CD4-positive, alpha-beta T cell treated with Interleukin-12 subunit alpha and Interleukin-12 subunit beta, for 1 hour (primary cell): Measurements from ENCODE around the gene GYG2.
A peak's percentile ranks its signal among the peaks of the same experiment; 100 is the strongest.
"Not testable (repeated sequence)": the region's sequence is repeated elsewhere in the genome, so short reads cannot be mapped to it uniquely, and the experiment has no call there.

Experiments
- DNase-seq: peaks from one replicate; pipeline ENCODE4 v3.0.0-alpha.2; 2020

The GYG2 gene

DNA sequence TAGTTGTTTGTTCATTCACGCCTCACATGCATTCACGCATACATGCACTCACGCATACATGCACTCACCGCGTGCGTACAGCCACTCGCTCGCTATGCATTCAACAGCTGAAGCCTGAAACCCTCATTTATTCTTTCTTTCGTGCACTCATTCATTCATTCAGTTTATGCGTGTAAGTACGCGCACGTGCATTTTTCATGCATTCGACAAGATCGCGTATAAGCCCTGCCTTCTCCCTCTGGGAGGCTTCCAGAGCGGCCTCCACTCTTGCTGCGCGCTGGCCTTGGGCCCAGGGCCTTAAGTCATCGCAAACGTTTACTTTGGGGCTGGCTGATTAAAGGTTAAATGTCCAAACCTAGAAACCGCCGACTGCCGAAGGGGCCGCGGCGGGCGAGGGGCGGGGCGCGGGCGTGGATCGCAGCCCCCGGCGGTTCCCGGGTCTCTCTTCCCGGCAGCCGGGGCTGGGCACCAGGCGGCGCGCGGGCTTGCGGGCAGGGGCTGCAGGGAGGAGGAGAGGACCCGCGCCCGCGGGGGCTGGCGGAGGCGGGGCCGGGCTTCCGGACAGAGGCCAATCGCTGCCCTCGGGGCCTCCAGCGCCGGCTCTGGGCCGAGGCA is at the start of gene GYG2:
Gene GYG2, plus strand, starts transcription at position 587 of the 615 bp plus-strand sequence. CDS start 1,259 bp downstream, outside the sequence.
- no peak for DNase-seq

GRCh38 chrX:2780472-2781225 is 48.1 kb upstream of the GYG2 start:
- not testable (repeated sequence) for DNase-seq

GRCh38 chrX:2781226-2781571 is 47.5 kb upstream of the GYG2 start:
- no peak for DNase-seq

DNA sequence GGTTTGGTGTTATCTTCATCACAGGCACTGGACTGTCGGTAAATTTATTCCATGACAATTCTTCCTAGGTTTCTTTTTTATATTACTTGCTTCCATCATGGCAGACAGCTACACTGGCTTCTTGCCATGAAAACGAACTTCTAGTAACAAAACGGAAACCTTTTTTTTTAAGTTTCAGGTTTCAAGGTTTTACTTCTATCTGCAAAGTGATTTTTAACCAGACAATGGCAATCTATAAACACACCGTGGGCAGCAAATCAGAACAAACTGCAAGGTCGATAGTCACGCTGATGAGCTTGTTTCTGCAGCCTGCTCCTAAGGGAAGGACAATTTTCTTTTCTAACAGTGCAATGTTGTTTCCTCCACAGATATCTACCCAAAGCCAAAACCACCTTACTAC is 47.0 kb upstream of the GYG2 start:
- DNase-seq: no peak

DNA sequence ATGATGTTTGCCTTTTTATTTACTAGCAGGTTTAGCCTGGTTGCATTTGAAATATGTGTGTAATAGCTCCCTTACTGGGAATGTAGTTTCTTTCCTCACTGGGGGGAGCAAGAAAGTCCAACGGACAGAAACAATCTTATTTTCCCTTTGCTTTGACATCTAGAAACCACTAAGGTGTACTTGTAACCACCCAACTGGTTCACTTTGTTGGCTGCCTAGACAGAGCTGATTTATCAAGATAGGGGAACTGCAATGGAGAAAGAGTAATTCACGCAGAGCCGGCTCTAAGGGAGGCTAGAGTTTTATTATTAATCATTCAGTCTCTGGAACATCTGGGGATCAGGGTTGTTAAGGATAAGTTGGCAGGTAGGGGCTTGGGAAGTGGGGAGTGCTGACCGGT is 46.6 kb upstream of the GYG2 start:
- DNase-seq: no peak

- DNase-seq: no peak
Measured at GRCh38 chrX:2782778-2783177, 46.0 kb upstream of the GYG2 start.

DNA sequence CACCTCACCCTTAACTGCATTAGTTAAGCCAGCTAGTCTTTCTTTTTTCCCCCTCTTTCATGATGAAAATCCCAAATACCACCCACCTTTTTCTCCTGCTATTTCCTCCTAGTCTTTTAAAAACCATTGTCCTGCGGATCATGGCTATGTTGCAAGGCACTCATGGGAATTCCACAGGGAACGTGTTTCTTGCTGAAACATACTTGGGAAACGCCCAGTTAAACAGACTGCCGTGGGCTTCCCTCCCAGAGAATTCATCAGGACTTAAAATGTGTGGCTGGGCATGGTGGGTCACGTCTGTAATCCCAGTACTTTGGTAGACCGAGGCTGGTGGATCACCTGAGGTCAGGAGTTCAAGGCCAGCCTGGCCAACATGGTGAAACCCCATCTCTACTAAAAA is 44.7 kb upstream of the GYG2 start:
- DNase-seq: no peak

DNA sequence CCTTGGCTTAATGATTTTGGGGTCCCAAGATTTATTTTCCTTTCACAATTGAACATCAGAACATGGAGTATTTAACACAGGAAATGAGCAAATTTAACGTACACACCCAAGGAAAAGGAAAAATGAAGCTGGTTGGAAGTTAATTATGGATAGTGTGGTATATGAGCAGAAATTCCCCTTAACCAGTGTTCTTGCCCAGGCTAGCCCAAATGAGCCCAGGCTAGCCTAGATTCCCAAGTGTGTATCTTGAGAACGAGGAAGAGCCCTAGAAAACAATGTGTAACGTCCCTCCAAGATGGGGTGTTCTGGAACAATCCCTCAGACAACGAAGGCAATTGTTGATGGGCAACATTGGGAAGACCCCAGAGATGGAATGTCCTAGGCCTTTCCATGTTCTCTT is 43.2 kb upstream of the GYG2 start:
- no peak for DNase-seq

DNA sequence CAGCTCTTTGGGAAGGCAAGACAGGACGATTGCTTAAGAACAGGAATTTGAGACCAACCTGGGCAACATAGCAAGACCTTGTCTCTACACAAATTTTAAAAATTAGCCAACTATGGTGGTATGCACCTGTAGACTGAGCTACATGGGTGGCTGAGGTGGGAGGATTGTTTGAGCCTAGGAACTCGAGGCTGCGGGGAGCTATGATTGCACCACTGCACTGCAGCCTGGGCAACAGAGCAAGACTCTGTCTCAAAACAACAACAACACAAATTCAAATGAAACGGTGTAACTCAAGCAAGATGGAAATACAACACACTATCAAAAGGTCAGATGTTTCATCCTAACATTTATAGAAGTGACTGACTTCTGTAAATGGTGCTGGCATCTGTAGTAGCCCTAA is 39.8 kb upstream of the GYG2 start:
- no peak for DNase-seq

DNA sequence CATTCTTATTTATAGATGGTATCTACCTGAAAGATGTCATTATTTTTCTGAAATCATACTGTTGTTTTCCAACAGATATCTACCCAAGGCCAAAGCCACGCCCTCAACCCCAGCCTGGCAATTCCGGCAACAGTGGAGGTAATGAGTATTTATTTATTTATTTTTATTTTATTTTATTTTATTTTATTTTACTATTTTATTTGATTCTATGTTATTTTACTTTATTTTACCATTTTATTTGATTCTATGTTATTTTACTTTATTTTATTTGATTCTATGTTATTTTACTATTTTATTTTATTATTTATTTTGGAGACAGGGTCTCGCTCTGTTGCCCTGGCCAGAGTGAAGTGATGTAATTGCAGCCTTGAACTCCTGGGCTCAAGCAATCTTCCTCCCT is 39.2 kb upstream of the GYG2 start:
- no peak for DNase-seq

DNA sequence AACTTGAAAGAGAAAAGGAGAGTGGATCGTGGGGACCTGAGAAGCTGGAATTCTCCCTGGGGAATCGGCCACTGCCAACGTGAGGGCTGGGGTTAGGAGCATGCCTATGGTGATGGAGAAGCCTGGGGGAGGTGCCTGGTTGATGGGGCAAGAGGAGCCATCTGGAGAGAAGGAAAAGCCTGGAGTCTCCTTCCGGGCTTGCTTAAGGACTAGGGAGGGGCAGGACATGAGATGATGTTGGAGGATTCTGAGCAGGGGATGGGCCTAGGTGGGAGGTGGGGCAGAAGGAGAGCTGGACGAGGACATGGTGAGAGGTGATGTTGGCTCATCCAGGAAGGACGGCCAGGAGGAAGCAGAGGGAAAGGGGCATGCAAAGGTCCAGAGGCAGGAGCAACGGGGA is 35.0 kb upstream of the GYG2 start:
- DNase-seq: no peak

DNA sequence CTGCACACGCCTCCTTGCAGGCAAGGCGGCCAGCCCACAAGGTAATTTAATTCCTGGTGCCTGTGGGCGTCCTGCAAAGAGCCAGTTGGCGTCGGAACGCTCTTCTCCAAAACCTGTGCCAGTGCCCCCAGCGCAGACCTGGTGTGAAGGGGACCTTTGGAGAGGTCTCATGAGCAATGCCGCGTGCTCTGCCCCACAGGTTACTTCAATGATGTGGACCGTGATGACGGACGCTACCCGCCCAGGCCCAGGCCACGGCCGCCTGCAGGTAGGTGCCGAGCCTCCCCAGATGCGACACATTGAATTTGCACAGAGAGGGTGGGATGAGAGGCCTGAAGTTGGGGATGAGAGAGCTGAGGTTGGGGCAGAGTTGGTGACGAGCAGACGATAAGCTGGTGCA is 34.4 kb upstream of the GYG2 start:
- DNase-seq: no peak

DNA sequence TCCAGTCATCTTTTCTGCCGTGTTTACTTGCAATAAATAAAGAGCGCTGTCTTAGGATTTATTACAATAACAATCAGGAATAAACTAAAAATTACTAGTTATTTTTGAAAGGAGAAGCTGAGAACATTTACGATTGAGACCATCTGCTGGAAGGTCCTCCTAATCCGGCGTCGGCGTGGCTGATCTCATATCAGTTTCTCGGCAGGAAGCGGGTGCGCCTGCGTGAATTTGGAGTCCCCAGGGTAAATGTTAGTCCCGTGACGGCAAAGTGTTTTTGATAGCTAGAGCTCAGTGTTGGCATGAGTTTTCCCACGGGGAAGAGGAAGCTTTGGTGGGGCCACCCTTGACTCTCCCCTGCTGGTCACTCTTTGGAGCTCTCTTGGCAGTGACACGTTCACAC is 31.9 kb upstream of the GYG2 start:
- not testable (repeated sequence) for DNase-seq

GRCh38 chrX:2799369-2799768 is 29.4 kb upstream of the GYG2 start:
- no peak for DNase-seq

GRCh38 chrX:2799980-2800379 is 28.8 kb upstream of the GYG2 start:
- DNase-seq: not testable (repeated sequence)

GRCh38 chrX:2801223-2801622 is 27.5 kb upstream of the GYG2 start:
- no peak for DNase-seq

DNA sequence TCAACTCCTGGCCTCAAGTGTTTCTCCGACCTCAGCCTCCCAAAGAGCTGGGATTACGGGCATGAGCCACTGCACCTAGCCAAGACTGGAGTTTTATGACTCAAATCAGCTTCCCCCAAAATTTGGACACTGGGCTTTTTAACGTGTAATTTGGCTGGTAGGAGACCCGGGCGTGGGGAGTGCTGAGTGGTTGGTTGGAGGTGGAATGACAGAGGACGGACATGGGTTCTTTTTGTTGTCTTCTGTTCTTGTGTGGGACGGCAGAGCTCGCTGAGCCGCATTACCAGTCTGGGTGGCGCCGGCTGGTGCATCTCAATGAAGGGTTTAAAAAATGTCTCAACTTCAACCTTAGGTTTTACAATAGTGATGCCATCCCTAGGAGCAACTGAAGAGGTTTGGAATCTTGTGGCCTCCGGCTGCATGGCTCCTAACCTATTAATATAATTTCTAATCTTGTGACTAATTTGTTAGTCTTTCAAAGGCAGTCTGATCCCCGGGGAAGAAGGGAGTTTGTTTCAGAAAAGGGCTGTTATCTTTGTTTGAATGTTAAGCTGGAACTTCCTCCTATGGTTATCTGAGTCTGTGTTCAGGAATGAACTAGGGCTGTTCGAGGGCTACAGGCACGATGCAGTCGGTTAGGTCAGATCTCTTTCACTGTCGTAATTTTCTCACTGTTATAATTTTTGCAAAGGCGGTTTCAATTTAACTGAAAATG is 26.2 kb upstream of the GYG2 start:
- not testable (repeated sequence) for DNase-seq

- DNase-seq: not testable (repeated sequence)
Measured at GRCh38 chrX:2803486-2803885, 25.2 kb upstream of the GYG2 start.

DNA sequence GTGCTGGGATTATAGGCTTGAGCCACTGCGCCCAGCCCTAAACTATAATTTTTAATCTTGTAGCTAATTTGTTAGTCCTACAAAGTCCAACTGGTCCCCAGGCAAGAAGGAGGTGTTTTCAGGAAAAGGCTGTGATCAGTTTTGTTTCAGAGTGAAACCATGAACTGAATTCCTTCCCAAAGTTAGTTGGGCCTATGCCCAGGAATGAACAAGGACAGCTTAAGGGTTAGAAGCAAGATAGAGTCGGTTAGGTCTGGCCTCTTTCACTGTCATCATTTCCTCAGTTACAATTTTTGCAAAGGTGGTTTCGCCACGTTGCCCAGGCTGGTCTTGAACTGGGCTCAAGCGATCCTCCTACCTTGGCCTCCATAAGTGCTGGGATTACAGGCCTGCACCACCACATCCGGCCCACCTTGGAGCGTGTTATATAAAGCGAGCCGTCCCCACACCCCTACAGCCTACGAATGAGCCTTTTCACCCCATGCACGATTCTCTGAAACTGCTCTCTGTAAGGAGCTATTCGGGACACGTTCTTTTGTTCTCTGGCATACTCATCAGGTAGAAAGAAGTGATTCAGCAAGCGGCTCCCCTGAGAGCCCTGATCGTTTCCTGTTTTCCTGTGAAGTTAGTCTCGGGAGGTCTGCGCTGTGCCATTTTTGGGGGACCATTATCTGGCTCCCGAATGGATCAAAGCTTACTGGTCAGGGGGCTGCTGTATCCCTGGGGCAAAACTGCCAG is 24.5 kb upstream of the GYG2 start:
- DNase-seq: not testable (repeated sequence)

- not testable (repeated sequence) for DNase-seq
Measured at GRCh38 chrX:2804858-2805257, 23.9 kb upstream of the GYG2 start.

DNA sequence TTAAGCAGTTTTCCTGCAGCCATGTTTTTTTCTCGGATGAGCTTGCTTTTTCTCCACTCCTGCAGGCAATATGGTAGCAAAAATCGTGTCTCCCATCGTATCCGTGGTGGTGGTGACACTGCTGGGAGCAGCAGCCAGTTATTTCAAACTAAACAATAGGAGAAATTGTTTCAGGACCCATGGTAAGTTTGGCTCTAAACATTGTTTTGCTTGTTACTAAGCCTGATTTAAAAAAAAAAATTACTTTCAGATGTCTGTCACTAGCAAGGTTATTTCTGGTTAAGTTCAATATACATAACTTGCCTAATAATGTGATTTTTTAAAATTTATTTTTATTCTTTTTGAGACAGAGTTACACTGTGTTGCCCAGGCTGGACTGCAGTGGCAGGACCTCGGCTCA is 17.5 kb upstream of the GYG2 start:
- no peak for DNase-seq

DNA sequence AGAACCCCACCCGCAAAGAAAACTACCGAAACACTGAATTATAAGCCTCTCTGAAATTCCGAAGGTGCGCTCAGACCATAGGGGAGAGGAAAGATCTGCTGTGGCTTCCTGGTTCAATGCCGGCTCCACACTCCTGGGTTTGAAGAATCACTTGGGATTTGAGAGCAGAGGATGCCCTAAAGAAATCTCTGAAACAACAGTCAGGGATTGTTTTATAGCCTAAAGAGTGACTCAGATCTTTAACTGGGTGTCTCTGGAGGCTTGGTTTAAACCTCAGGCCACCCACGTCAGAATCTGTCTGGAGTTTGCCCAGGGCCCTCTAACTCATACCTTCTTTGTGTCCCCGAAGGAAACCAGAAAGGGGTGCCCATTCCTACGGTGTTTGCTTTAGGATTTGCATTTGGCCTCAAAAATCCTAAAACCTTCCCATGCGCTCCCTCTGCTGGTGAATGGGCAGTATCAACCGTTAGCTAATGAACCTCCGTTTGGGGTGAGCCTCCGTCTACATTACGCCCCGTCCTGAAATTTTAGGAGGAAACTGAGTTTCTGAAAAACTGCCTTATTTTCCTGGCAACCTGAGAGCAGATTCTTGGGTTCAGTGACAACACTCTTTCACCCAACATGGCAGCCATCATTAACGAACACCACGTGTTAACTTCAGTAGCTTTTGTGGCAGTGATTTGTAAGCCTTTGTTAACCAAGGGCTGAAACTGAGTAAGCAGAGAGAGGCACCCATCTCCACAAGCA is 16.4 kb upstream of the GYG2 start:
- peak; percentile 45 for DNase-seq

DNA sequence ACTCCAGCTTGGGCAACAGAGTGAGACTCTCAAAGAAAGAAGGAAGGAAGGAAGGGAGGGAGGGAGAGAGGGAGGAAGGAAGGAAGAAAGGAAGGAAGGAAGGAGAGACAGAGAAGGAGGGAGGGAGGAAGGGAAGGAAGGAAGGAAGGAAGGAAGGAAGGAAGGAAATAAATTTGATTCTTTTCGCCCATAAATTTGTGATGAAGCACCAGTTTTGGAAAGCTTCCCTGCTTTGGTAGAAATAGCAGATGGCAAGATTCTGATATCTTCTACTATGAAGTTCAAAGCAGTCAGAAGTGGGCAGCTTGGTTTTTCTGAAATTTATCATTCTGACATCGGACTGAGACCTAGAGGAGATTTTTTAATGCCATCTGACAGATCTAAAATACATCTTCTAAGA is 11.7 kb upstream of the GYG2 start:
- no peak for DNase-seq
